Neural progenitor cell (in vitro differentiated cells): ENCODE results near the gene LYRM4. TPM values are rescaled to one million over a fixed set of nuclear protein-coding genes. Genes with fewer than 3 reads are reported as not detected.

Experiments used
- DNase-seq: peaks from one replicate; pipeline ENCODE4 v3.0.0-alpha.2; 2016; ENCODE audit warnings: low spot score
- H2AFZ ChIP-seq: fragments of 200-600 bp; sonication (generic); replicated peaks from 2 replicates; pipeline ENCODE4 v1.6.1; 2016; ENCODE audit warnings: antibody characterized with exemption
- H3F3A ChIP-seq: fragments of 200-600 bp; sonication (generic); 2 replicates; pipeline ENCODE4 v1.6.1; 2016; ENCODE audit warnings: antibody characterized with exemption, low read depth
- H3K27ac ChIP-seq: fragments of 200-600 bp; sonication (generic); 2 replicates; pipeline ENCODE4 v1.5.1; 2016; ENCODE audit warnings: mild to moderate bottlenecking
- H3K27me3 ChIP-seq: fragments of 200-600 bp; sonication (generic); 2 replicates; pipeline ENCODE4 v1.6.1; 2016; ENCODE audit warnings: mild to moderate bottlenecking, moderate library complexity
- H3K36me3 ChIP-seq: fragments of 200-600 bp; sonication (generic); 2 replicates; pipeline ENCODE4 v1.5.1; 2016
- H3K4me1 ChIP-seq: fragments of 200-600 bp; sonication (generic); 2 replicates; pipeline ENCODE4 v1.6.1; 2016; ENCODE audit warnings: mixed run types
- H3K4me2 ChIP-seq: fragments of 200-600 bp; sonication (generic); 2 replicates; pipeline ENCODE4 v1.6.1; 2016
- H3K4me3 ChIP-seq: fragments of 200-600 bp; sonication (generic); 2 replicates; pipeline ENCODE4 v1.5.1; 2016
- H3K79me2 ChIP-seq: fragments of 200-600 bp; sonication (generic); 2 replicates; pipeline ENCODE4 v1.6.1; 2016; ENCODE audit warnings: low read depth
- H3K9ac ChIP-seq: fragments of 200-600 bp; sonication (generic); 2 replicates; pipeline ENCODE4 v1.6.1; 2016
- H3K9me3 ChIP-seq: fragments of 200-600 bp; sonication (generic); 2 replicates; pipeline ENCODE4 v1.5.1; 2016; ENCODE audit warnings: low read depth
- H4K20me1 ChIP-seq: fragments of 200-600 bp; sonication (generic); 2 replicates; pipeline ENCODE4 v1.6.1; 2016; ENCODE audit warnings: low read depth
- H3K27ac Mint-ChIP-seq: 3 replicates; pipeline ENCODE4 v1.8.0; 2021; ENCODE audit warnings: mixed read lengths
- H3K27me3 Mint-ChIP-seq: 2 replicates; pipeline ENCODE4 v1.8.0; 2022; ENCODE audit warnings: low read depth, mild to moderate bottlenecking, inconsistent platforms, moderate library complexity, mixed read lengths; ENCODE audit not compliant: insufficient read depth
- H3K36me3 Mint-ChIP-seq: 3 replicates; pipeline ENCODE4 v1.8.0; 2021; ENCODE audit warnings: mixed read lengths
- H3K4me1 Mint-ChIP-seq: 3 replicates; pipeline ENCODE4 v1.8.0; 2021; ENCODE audit warnings: mixed read lengths
- H3K4me3 Mint-ChIP-seq: 3 replicates; pipeline ENCODE4 v1.8.0; 2021; ENCODE audit warnings: mild to moderate bottlenecking, moderate library complexity, mixed read lengths
- H3K9me3 Mint-ChIP-seq: 3 replicates; pipeline ENCODE4 v1.8.0; 2020; ENCODE audit warnings: mixed read lengths
- EZH2 ChIP-seq: fragments of 200-600 bp; sonication (generic); IDR thresholded peaks from 2 replicates; pipeline ENCODE4 v1.6.1; 2017; ENCODE audit warnings: antibody characterized with exemption, mild to moderate bottlenecking, moderate library complexity
- EZH2phosphoT487 ChIP-seq: fragments of 200-600 bp; sonication (generic); IDR thresholded peaks from 2 replicates; pipeline ENCODE4 v1.6.1; 2017; ENCODE audit warnings: antibody characterized with exemption
- total RNA-seq: library from RNA; depleted of rRNA; stranded (reverse); fragments of >200 nt; gene quantifications from 2 replicates; pipeline ENCODE4 v1.2.3, GENCODE V29; 2015; ENCODE audit warnings: low replicate concordance
- TF ChIP-seq, protein P1 (sequence below): fragments of 200-600 bp; sonication (generic); IDR thresholded peaks from 2 replicates; pipeline ENCODE4 v1.5.1; 2017; ENCODE audit warnings: antibody characterized with exemption, mild to moderate bottlenecking

LYRM4 gene
- total RNA-seq, 1 donor from 2014 or later = 23.9 TPM

GRCh38 chr6:5201271-5201670 is 59.5 kb downstream of the LYRM4 start:
- Histone ChIP-seq H2AFZ (no peak overlapping the region), H3F3A (peaks cover 28% of the 10 kb centered on the region), H3K27me3 (no peaks in the 10 kb centered on the region), H3K9ac (no peak overlapping the region), H3K27ac (no peak overlapping the region), H3K4me3 (no peak overlapping the region), H3K79me2 (peaks cover 9% of the 10 kb centered on the region), H4K20me1 (peaks cover 25% of the 10 kb centered on the region), H3K36me3 (no peaks in the 10 kb centered on the region), H3K9me3 (no peaks in the 10 kb centered on the region), H3K4me1 (peaks cover 44% of the 10 kb centered on the region), H3K4me2 (peak overlapping the region; percentile 8)
- H3K36me3 Mint-ChIP-seq = peaks cover 9% of the 10 kb centered on the region
- TF ChIP-seq, protein P1, sequence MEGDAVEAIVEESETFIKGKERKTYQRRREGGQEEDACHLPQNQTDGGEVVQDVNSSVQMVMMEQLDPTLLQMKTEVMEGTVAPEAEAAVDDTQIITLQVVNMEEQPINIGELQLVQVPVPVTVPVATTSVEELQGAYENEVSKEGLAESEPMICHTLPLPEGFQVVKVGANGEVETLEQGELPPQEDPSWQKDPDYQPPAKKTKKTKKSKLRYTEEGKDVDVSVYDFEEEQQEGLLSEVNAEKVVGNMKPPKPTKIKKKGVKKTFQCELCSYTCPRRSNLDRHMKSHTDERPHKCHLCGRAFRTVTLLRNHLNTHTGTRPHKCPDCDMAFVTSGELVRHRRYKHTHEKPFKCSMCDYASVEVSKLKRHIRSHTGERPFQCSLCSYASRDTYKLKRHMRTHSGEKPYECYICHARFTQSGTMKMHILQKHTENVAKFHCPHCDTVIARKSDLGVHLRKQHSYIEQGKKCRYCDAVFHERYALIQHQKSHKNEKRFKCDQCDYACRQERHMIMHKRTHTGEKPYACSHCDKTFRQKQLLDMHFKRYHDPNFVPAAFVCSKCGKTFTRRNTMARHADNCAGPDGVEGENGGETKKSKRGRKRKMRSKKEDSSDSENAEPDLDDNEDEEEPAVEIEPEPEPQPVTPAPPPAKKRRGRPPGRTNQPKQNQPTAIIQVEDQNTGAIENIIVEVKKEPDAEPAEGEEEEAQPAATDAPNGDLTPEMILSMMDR = no peak
- TF ChIP-seq EZH2phosphoT487 (no peak), EZH2 (no peak)
- peak; percentile 58 for DNase-seq
- H3K4me1 Mint-ChIP-seq = peaks cover 42% of the 10 kb centered on the region
- peaks cover 5% of the 10 kb centered on the region for H3K27me3 Mint-ChIP-seq
- no peaks in the 10 kb centered on the region for H3K9me3 Mint-ChIP-seq
- no peak overlapping the region for H3K4me3 Mint-ChIP-seq
- H3K27ac Mint-ChIP-seq = no peak overlapping the region

- H3K4me2 ChIP-seq = no peak overlapping the region
- H3K27me3 ChIP-seq = no peaks in the 10 kb centered on the region
- H2AFZ ChIP-seq = no peak overlapping the region
- no peak overlapping the region for H3K27ac ChIP-seq
- TF ChIP-seq EZH2phosphoT487 = no peak
- TF ChIP-seq, protein P1 = no peak
- TF ChIP-seq EZH2 = no peak
- H3K4me1 ChIP-seq = peaks cover 28% of the 10 kb centered on the region
- peaks cover 15% of the 10 kb centered on the region for H4K20me1 ChIP-seq
- H3K9ac ChIP-seq = no peak overlapping the region
- DNase-seq = no peak
- H3K9me3 ChIP-seq = no peaks in the 10 kb centered on the region
- peaks cover 9% of the 10 kb centered on the region for H3K79me2 ChIP-seq
- H3K4me3 ChIP-seq = no peak overlapping the region
- no peaks in the 10 kb centered on the region for H3K36me3 ChIP-seq
- Mint-ChIP-seq H3K9me3 (no peaks in the 10 kb centered on the region), H3K36me3 (peaks cover 12% of the 10 kb centered on the region), H3K4me3 (no peak overlapping the region), H3K27ac (no peak overlapping the region), H3K4me1 (peaks cover 28% of the 10 kb centered on the region), H3K27me3 (peaks cover 4% of the 10 kb centered on the region)
- H3F3A ChIP-seq = peaks cover 16% of the 10 kb centered on the region
These were observed 61.0 kb downstream of the LYRM4 start for GRCh38 chr6:5199702-5200101.

GRCh38 chr6:5199283-5199682 is 61.5 kb downstream of the LYRM4 start:
- Histone ChIP-seq H3K4me1 (peaks cover 25% of the 10 kb centered on the region), H3F3A (peaks cover 12% of the 10 kb centered on the region), H3K9ac (no peak overlapping the region), H4K20me1 (peaks cover 11% of the 10 kb centered on the region), H3K27ac (no peak overlapping the region), H3K4me3 (no peak overlapping the region), H3K4me2 (no peak overlapping the region), H3K27me3 (no peaks in the 10 kb centered on the region), H3K9me3 (no peaks in the 10 kb centered on the region), H2AFZ (no peak overlapping the region), H3K79me2 (peaks cover 9% of the 10 kb centered on the region), H3K36me3 (no peaks in the 10 kb centered on the region)
- Mint-ChIP-seq H3K27ac (no peak overlapping the region), H3K9me3 (no peaks in the 10 kb centered on the region), H3K27me3 (peaks cover 4% of the 10 kb centered on the region), H3K4me3 (no peak overlapping the region), H3K4me1 (peaks cover 24% of the 10 kb centered on the region), H3K36me3 (peaks cover 15% of the 10 kb centered on the region)
- no peak for DNase-seq
- TF ChIP-seq, protein P1 = no peak
- TF ChIP-seq EZH2phosphoT487 = no peak
- no peak for TF ChIP-seq EZH2
